ENCODE measurements around the gene MTURN. TPM values are rescaled to one million over a fixed set of nuclear protein-coding genes. Genes with fewer than 3 reads are reported as not detected.

Gene MTURN
- total RNA-seq, 1 donor from 2014 or later, result 21.1 TPM

- no peak for DNase-seq (ENCODE audit: low read depth)
- H3K27me3 ChIP-seq (ENCODE audit: control insufficient read depth, insufficient read depth, low read length), result no peaks in the 10 kb centered on the region
- TF ChIP-seq CTCF (IDR thresholded peaks at IDR 0.05; ENCODE audit: insufficient read depth, low read length, poor library complexity, severe bottlenecking), result no peak
- H3K4me3 ChIP-seq (ENCODE audit: low read depth, low read length), result no peak overlapping the region
- H3K36me3 ChIP-seq (ENCODE audit: control insufficient read depth, insufficient read depth, low read length), result no peaks in the 10 kb centered on the region
Measured at GRCh38 chr7:30113144-30113543, 21.6 kb upstream of the MTURN start.

- Histone ChIP-seq H3K27me3 (ENCODE audit: control insufficient read depth, insufficient read depth, low read length) (no peaks in the 10 kb centered on the region), H3K36me3 (ENCODE audit: control insufficient read depth, insufficient read depth, low read length) (no peaks in the 10 kb centered on the region), H3K4me3 (ENCODE audit: low read depth, low read length) (no peak overlapping the region)
- TF ChIP-seq CTCF (IDR thresholded peaks at IDR 0.05; ENCODE audit: insufficient read depth, low read length, poor library complexity, severe bottlenecking), result no peak
- DNase-seq (ENCODE audit: low read depth), result no peak
Measured at GRCh38 chr7:30114536-30115238, 20.1 kb upstream of the MTURN start.

- Histone ChIP-seq H3K36me3 (ENCODE audit: control insufficient read depth, insufficient read depth, low read length) (no peaks in the 10 kb centered on the region), H3K27me3 (ENCODE audit: control insufficient read depth, insufficient read depth, low read length) (no peaks in the 10 kb centered on the region), H3K4me3 (ENCODE audit: low read depth, low read length) (no peak overlapping the region)
- no peak for DNase-seq (ENCODE audit: low read depth)
- no peak for TF ChIP-seq CTCF (IDR thresholded peaks at IDR 0.05; ENCODE audit: insufficient read depth, low read length, poor library complexity, severe bottlenecking)
Measured at GRCh38 chr7:30115709-30116297, 19.0 kb upstream of the MTURN start.

GRCh38 chr7:30116771-30117170 lies 18.0 kb upstream of the MTURN start:
- Histone ChIP-seq H3K4me3 (ENCODE audit: low read depth, low read length) (no peak overlapping the region), H3K36me3 (ENCODE audit: control insufficient read depth, insufficient read depth, low read length) (no peaks in the 10 kb centered on the region), H3K27me3 (ENCODE audit: control insufficient read depth, insufficient read depth, low read length) (no peaks in the 10 kb centered on the region)
- no peak for TF ChIP-seq CTCF (IDR thresholded peaks at IDR 0.05; ENCODE audit: insufficient read depth, low read length, poor library complexity, severe bottlenecking)
- DNase-seq (ENCODE audit: low read depth), result no peak

GRCh38 chr7:30117896-30118295 lies 16.9 kb upstream of the MTURN start:
- no peaks in the 10 kb centered on the region for H3K36me3 ChIP-seq (ENCODE audit: control insufficient read depth, insufficient read depth, low read length)
- DNase-seq (ENCODE audit: low read depth), result no peak
- no peak for TF ChIP-seq CTCF (IDR thresholded peaks at IDR 0.05; ENCODE audit: insufficient read depth, low read length, poor library complexity, severe bottlenecking)
- H3K4me3 ChIP-seq (ENCODE audit: low read depth, low read length), result no peak overlapping the region
- H3K27me3 ChIP-seq (ENCODE audit: control insufficient read depth, insufficient read depth, low read length), result no peaks in the 10 kb centered on the region

All from kidney epithelial cell (primary cell).